NCI-H345 treated with DMSO at 0.1 percent for 48 hours (cell line): Measurements from ENCODE around the gene ACADVL.

Experiments used
- DNase-seq: peaks from one replicate; lab custom pipeline; 2025; ENCODE audit not compliant: unreplicated experiment; lab: John Stamatoyannopoulos, UW

The ACADVL gene

GRCh38 chr17:7250695-7251627 lies 31.2 kb downstream of the ACADVL start:
- DNase-seq: no peak

- DNase-seq: peak; percentile 88
These were observed 32.0 kb downstream of the ACADVL start, which contains the start of gene CTDNEP1 for GRCh38 chr17:7251661-7252175. CTDNEP1 (minus strand) TSS chr17:7251734; CDS start chr17:7251296, 438 bp downstream.

GRCh38 chr17:7252176-7253043 lies 32.7 kb downstream of the ACADVL start, which contains the start of gene ELP5:
ELP5 (plus strand) TSS chr17:7252215; CDS start chr17:7252551, 336 bp downstream.
- DNase-seq: no peak

- no peak for DNase-seq
These were observed 33.3 kb downstream of the ACADVL start for GRCh38 chr17:7253082-7253481.

GRCh38 chr17:7254511-7254910 lies 34.8 kb downstream of the ACADVL start:
- no peak for DNase-seq

GRCh38 chr17:7256766-7257456 lies 37.2 kb downstream of the ACADVL start:
- DNase-seq: no peak

GRCh38 chr17:7258731-7259554 lies 39.2 kb downstream of the ACADVL start:
- DNase-seq: no peak

- DNase-seq: no peak
These were observed 39.8 kb downstream of the ACADVL start for GRCh38 chr17:7259555-7259889.

- DNase-seq: no peak
These were observed 40.4 kb downstream of the ACADVL start for GRCh38 chr17:7260151-7260550.

GRCh38 chr17:7260651-7261378 lies 41.1 kb downstream of the ACADVL start:
- DNase-seq: no peak

- no peak for DNase-seq
These were observed 41.8 kb downstream of the ACADVL start for GRCh38 chr17:7261379-7262191.

GRCh38 chr17:7262192-7262934 lies 42.6 kb downstream of the ACADVL start, which contains the start of gene CLDN7:
CLDN7 (minus strand) TSS chr17:7262478; CDS start chr17:7262043, 435 bp downstream.
- DNase-seq: peak; percentile 59

GRCh38 chr17:7262935-7263800 lies 43.4 kb downstream of the ACADVL start:
- no peak for DNase-seq

GRCh38 chr17:7263801-7264078 lies 44.0 kb downstream of the ACADVL start:
- no peak for DNase-seq

GRCh38 chr17:7266784-7267183 lies 47.0 kb downstream of the ACADVL start:
- no peak for DNase-seq
